Measurements from ENCODE around the gene PDHB. TPM values are rescaled to one million over a fixed set of nuclear protein-coding genes. Genes with fewer than 3 reads are reported as not detected.

PDHB gene
- total RNA-seq, 2 donors from 2014 or later: 111 to 181 TPM

- H3K36me3 ChIP-seq: peaks cover 11% of the 10 kb centered on the region
- H3K4me1 ChIP-seq: peaks cover 0 to 47% of the 10 kb centered on the region in 2 donors
- no peak overlapping the region for H3K4me3 ChIP-seq
- no peak overlapping the region for H3K27ac ChIP-seq
- no peaks in the 10 kb centered on the region for H3K9me3 ChIP-seq
- TF ChIP-seq CTCF (IDR thresholded peaks at IDR 0.05): no peak
- DNase-seq (ENCODE audit: low spot score): no peak
- H3K27me3 ChIP-seq: no peaks in the 10 kb centered on the region
These were observed 49.1 kb downstream of the PDHB start for GRCh38 chr3:58384381-58385090.

- TF ChIP-seq CTCF (IDR thresholded peaks at IDR 0.05): no peak
- Histone ChIP-seq H3K27ac (no peak overlapping the region), H3K27me3 (no peaks in the 10 kb centered on the region), H3K36me3 (peaks cover 11% of the 10 kb centered on the region), H3K9me3 (no peaks in the 10 kb centered on the region), H3K4me1 (peaks cover 0 to 40% of the 10 kb centered on the region in 2 donors), H3K4me3 (no peak overlapping the region)
- no peak for DNase-seq (ENCODE audit: low spot score)
These were observed 49.7 kb downstream of the PDHB start for GRCh38 chr3:58383904-58384303.

GRCh38 chr3:58383476-58383875, 50.2 kb downstream of the PDHB start:
- Histone ChIP-seq H3K27ac (no peak overlapping the region), H3K27me3 (no peaks in the 10 kb centered on the region), H3K4me3 (no peak overlapping the region), H3K36me3 (peaks cover 11% of the 10 kb centered on the region), H3K9me3 (no peaks in the 10 kb centered on the region), H3K4me1 (peaks cover 0 to 36% of the 10 kb centered on the region in 2 donors)
- no peak for DNase-seq (ENCODE audit: low spot score)
- no peak for TF ChIP-seq CTCF (IDR thresholded peaks at IDR 0.05)

GRCh38 chr3:58379351-58380073, 54.1 kb downstream of the PDHB start:
- Histone ChIP-seq H3K4me3 (no peak overlapping the region), H3K4me1 (peaks cover 0 to 11% of the 10 kb centered on the region in 2 donors), H3K36me3 (peaks cover 11% of the 10 kb centered on the region), H3K27me3 (no peaks in the 10 kb centered on the region), H3K27ac (no peak overlapping the region), H3K9me3 (no peaks in the 10 kb centered on the region)
- DNase-seq (ENCODE audit: low spot score): no peak
- TF ChIP-seq CTCF (IDR thresholded peaks at IDR 0.05): no peak

GRCh38 chr3:58377750-58378149, 55.9 kb downstream of the PDHB start:
- no peak for TF ChIP-seq CTCF (IDR thresholded peaks at IDR 0.05)
- H3K9me3 ChIP-seq: no peaks in the 10 kb centered on the region

More at GRCh38 chr3:58377750-58378149, 55.9 kb downstream of the PDHB start:
- Histone ChIP-seq H3K4me3 (no peak overlapping the region), H3K4me1 (no peaks in the 10 kb centered on the region), H3K27me3 (no peaks in the 10 kb centered on the region), H3K36me3 (peaks cover 4% of the 10 kb centered on the region), H3K27ac (no peak overlapping the region)
- DNase-seq (ENCODE audit: low spot score): no peak

Other genes with a start within 250 kb of the PDHB start
- 10 to 100 TPM in 1 of 2 donors, 1 to 10 TPM in 1; 1.5 to 11.5 TPM for gene DNASE1L3, start 222.9 kb downstream of the PDHB start, total RNA-seq
- 10 to 100 TPM; 11.3 to 13.8 TPM for gene ABHD6, start 196.0 kb downstream of the PDHB start, total RNA-seq
- gene RPP14, start 127.6 kb downstream of the PDHB start, total RNA-seq: 10 to 100 TPM in 1 of 2 donors, 1 to 10 TPM in 1; 10.0 to 10.9 TPM
- gene HTD2, start 127.3 kb downstream of the PDHB start, total RNA-seq: 10 to 100 TPM; 12.1 to 14.7 TPM
- gene PXK, start 100.9 kb downstream of the PDHB start, total RNA-seq: 10 to 100 TPM; 18.3 to 22.5 TPM
- 10 to 100 TPM in 1 of 2 donors, 1 to 10 TPM in 1; 9.5 to 10.6 TPM for gene KCTD6, start 58.3 kb upstream of the PDHB start, total RNA-seq
- 10 to 100 TPM; 11.5 to 30.2 TPM for gene ACOX2, start 103.4 kb upstream of the PDHB start, total RNA-seq
- gene FAM107A, start 143.6 kb upstream of the PDHB start, total RNA-seq: 10 to 100 TPM; 76.5 to 80.7 TPM
- gene FAM3D, start 232.9 kb upstream of the PDHB start, total RNA-seq: not detected